A549 treated with DMSO at 1 μM for 4 hours (cell line): ENCODE results near the gene DRG1. TPM values are rescaled to one million over a fixed set of nuclear protein-coding genes. Genes with fewer than 3 reads are reported as not detected.

ENCODE experiments used
- total RNA-seq: library from RNA; stranded (reverse); fragments of 200-300 nt; extraction: Qiagen RNA extraction; gene quantifications from 5 replicates; pipeline ENCODE4 v1.2.3, GENCODE V29; 2022; ENCODE audit warnings: low read depth

The DRG1 gene
- total RNA-seq = 55.5 to 92.9 TPM (median 61.2 TPM) in 5 replicates

GRCh38 chr22:31399211-31400022, at the start of gene DRG1:
Gene DRG1, plus strand, starts transcription at chr22:31399604. Its CDS starts 80 bp downstream, at chr22:31399684.

Other genes starting within 250 kb of the DRG1 start
- gene RNF185, start 239.4 kb upstream of the DRG1 start, total RNA-seq = 22.7 to 26.8 TPM (median 25.9 TPM) in 5 replicates
- 7.6 to 9.2 TPM (median 8.5 TPM) in 5 replicates for gene LIMK2, start 187.3 kb upstream of the DRG1 start, total RNA-seq
- gene PIK3IP1, start 107.1 kb upstream of the DRG1 start, total RNA-seq = 1.2 to 2.1 TPM (median 1.3 TPM) in 5 replicates
- gene PATZ1, start 53.3 kb upstream of the DRG1 start, total RNA-seq = 19.9 to 22.1 TPM (median 21.2 TPM) in 5 replicates
- gene EIF4ENIF1, start 90.2 kb downstream of the DRG1 start, total RNA-seq = 12.7 to 17.2 TPM (median 13.1 TPM) in 5 replicates
- 8.3 to 12.3 TPM (median 11.6 TPM) in 5 replicates for gene SFI1, start 96.9 kb downstream of the DRG1 start, total RNA-seq